Activated B cell treated with CpG ODN at 0.5 μM for 24 hours (primary cell): Measurements from ENCODE around the gene AMOTL1. TPM values are rescaled to one million over a fixed set of nuclear protein-coding genes. Genes with fewer than 3 reads are reported as not detected.

Experiments used
- ATAC-seq: fragments of 200-7000 bp; cut with Tn5 transposase; one replicate; pipeline ENCODE4 v1.10.0; 2021; ENCODE audit warnings: low read depth, mild to moderate bottlenecking, moderate library complexity
- CTCF ChIA-PET: fragments of 350-600 bp; sonication (Branson Sonifier 250); formaldehyde crosslinking; loops from one replicate; lab custom pipeline; 2021; ENCODE audit warnings: antibody characterized with exemption; lab: Charles Lee
- POLR2A ChIA-PET: fragments of 350-600 bp; sonication (Branson Sonifier 250); formaldehyde crosslinking; loops from one replicate; lab custom pipeline; 2021; ENCODE audit warnings: antibody characterized with exemption; lab: Charles Lee
- DNase-seq: peaks from one replicate; pipeline ENCODE4 v3.0.0; 2022
- H3K27ac Mint-ChIP-seq: one replicate; pipeline ENCODE4 v1.8.0; 2020; ENCODE audit warnings: mixed read lengths
- H3K27me3 Mint-ChIP-seq: one replicate; pipeline ENCODE4 v1.8.0; 2021; ENCODE audit warnings: mixed read lengths
- H3K36me3 Mint-ChIP-seq: one replicate; pipeline ENCODE4 v1.8.0; 2021; ENCODE audit warnings: low read depth, mixed read lengths
- H3K4me1 Mint-ChIP-seq: one replicate; pipeline ENCODE4 v1.8.0; 2021; ENCODE audit warnings: mixed read lengths
- H3K4me3 Mint-ChIP-seq: one replicate; pipeline ENCODE4 v1.8.0; 2020; ENCODE audit warnings: mild to moderate bottlenecking, mixed read lengths
- H3K9me3 Mint-ChIP-seq: one replicate; pipeline ENCODE4 v1.8.0; 2020; ENCODE audit warnings: mixed read lengths
- CTCF ChIP-seq: fragments of 200-600 bp; IDR thresholded peaks from one replicate; pipeline ENCODE4 v1.8.0; 2022; ENCODE audit warnings: antibody characterized with exemption, mild to moderate bottlenecking
- intact Hi-C: fragments of 100-400 bp; cut with micrococcal nuclease; formaldehyde crosslinking; loops from one replicate; pipeline ENCODE4 v1.15.1; 2024
- total RNA-seq: library from RNA; stranded (reverse); gene quantifications from 2 replicates; pipeline ENCODE4 v1.2.3, GENCODE V29; 2022

The AMOTL1 gene
- total RNA-seq, 1 donor from 2014 or later: 1.0 TPM

- ATAC-seq (no peak), DNase-seq (no peak)
- Mint-ChIP-seq H3K4me3 (no peak overlapping the region), H3K9me3 (no peaks in the 10 kb centered on the region), H3K4me1 (no peaks in the 10 kb centered on the region), H3K27me3 (peaks cover 9% of the 10 kb centered on the region), H3K27ac (no peak overlapping the region), H3K36me3 (no peaks in the 10 kb centered on the region)
- ChIA-PET CTCF (no interaction called here), POLR2A (no interaction called here)
- intact Hi-C loops: no loop called here
- no peak for TF ChIP-seq CTCF
Observed at GRCh38 chr11:94727819-94728218, 40.3 kb upstream of the AMOTL1 start.

- intact Hi-C loops: no loop called here
- no peak for DNase-seq
- Mint-ChIP-seq H3K4me1 (no peaks in the 10 kb centered on the region), H3K27me3 (peaks cover 6% of the 10 kb centered on the region), H3K9me3 (no peaks in the 10 kb centered on the region), H3K4me3 (no peak overlapping the region), H3K36me3 (no peaks in the 10 kb centered on the region), H3K27ac (no peak overlapping the region)
- ATAC-seq: no peak
- POLR2A ChIA-PET: no interaction called here
- CTCF ChIA-PET: no interaction called here
- no peak for TF ChIP-seq CTCF
Observed at GRCh38 chr11:94728541-94728940, 39.6 kb upstream of the AMOTL1 start.

GRCh38 chr11:94728966-94729751 lies 39.0 kb upstream of the AMOTL1 start:
- no peaks in the 10 kb centered on the region for H3K4me1 Mint-ChIP-seq
- no peaks in the 10 kb centered on the region for H3K9me3 Mint-ChIP-seq
- H3K27me3 Mint-ChIP-seq: peaks cover 2% of the 10 kb centered on the region
- no peak for ATAC-seq
- ChIA-PET CTCF (no interaction called here), POLR2A (no interaction called here)
- intact Hi-C loops: no loop called here
- no peak for DNase-seq
- no peak for TF ChIP-seq CTCF
- H3K36me3 Mint-ChIP-seq: no peaks in the 10 kb centered on the region
- no peak overlapping the region for H3K27ac Mint-ChIP-seq
- no peak overlapping the region for H3K4me3 Mint-ChIP-seq

GRCh38 chr11:94730153-94730552 lies 38.0 kb upstream of the AMOTL1 start:
- H3K36me3 Mint-ChIP-seq: no peaks in the 10 kb centered on the region
- H3K27ac Mint-ChIP-seq: no peak overlapping the region
- intact Hi-C loops: no loop called here
- no peak for TF ChIP-seq CTCF
- no peak overlapping the region for H3K4me3 Mint-ChIP-seq
- no peaks in the 10 kb centered on the region for H3K4me1 Mint-ChIP-seq
- H3K9me3 Mint-ChIP-seq: no peaks in the 10 kb centered on the region
- ChIA-PET CTCF (no interaction called here), POLR2A (no interaction called here)
- ATAC-seq (no peak), DNase-seq (no peak)
- H3K27me3 Mint-ChIP-seq: no peaks in the 10 kb centered on the region

GRCh38 chr11:94731880-94732601 lies 36.1 kb upstream of the AMOTL1 start:
- ATAC-seq (no peak), DNase-seq (no peak)
- H3K4me3 Mint-ChIP-seq: no peak overlapping the region
- H3K4me1 Mint-ChIP-seq: no peaks in the 10 kb centered on the region
- H3K27ac Mint-ChIP-seq: no peak overlapping the region
- H3K9me3 Mint-ChIP-seq: no peaks in the 10 kb centered on the region
- intact Hi-C loops: no loop called here
- no peaks in the 10 kb centered on the region for H3K36me3 Mint-ChIP-seq
- H3K27me3 Mint-ChIP-seq: no peaks in the 10 kb centered on the region
- CTCF ChIA-PET: no interaction called here
- POLR2A ChIA-PET: no interaction called here
- TF ChIP-seq CTCF: no peak
